Erythroblast (primary cell): ENCODE data around the gene GPT2.
A peak's percentile ranks its signal among the peaks of the same experiment; 100 is the strongest.

Experiments used
- DNase-seq, 2 experiments: peaks; one replicate each; lab custom pipeline; 2025; lab: John Stamatoyannopoulos, UW
- GATA1 ChIP-seq: IDR thresholded peaks from 2 replicates; pipeline ENCODE4 v1.6.1; 2011; ENCODE audit warnings: low read depth, mild to moderate bottlenecking, control low read depth, low read length, moderate library complexity
- POLR2A ChIP-seq: IDR thresholded peaks from 2 replicates; pipeline ENCODE4 v1.6.1; 2011; ENCODE audit warnings: mild to moderate bottlenecking, low read length

GPT2 gene

GRCh38 chr16:46914556-46915201 lies 30.5 kb downstream of the GPT2 start:
- no peak for TF ChIP-seq POLR2A
- no peak for TF ChIP-seq GATA1
- no peak for DNase-seq

DNA sequence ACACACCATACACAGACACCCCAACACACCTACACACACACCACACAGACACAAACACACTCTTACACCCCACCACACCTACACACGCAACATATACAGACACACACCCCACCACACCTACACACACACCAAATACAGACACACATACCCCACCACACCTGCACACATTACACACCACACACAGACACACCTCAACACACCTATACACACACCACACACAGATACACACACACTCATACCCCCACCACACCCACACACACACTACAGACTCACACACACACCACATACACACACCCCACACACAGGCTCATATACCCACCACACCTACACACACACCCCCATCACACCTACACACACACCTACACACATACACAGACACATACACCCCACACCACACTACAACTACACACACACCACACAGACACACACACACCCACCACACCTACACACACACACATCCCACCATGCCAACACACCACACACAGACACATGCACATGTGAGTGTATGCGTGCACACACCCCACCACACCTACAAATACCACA lies 31.4 kb downstream of the GPT2 start:
- TF ChIP-seq GATA1 (no peak), POLR2A (no peak)
- no peak for DNase-seq

GRCh38 chr16:46916980-46917379 lies 32.8 kb downstream of the GPT2 start:
- TF ChIP-seq POLR2A (no peak), GATA1 (no peak)
- DNase-seq = peak; percentile 40 to 52

- no peak for TF ChIP-seq GATA1
- TF ChIP-seq POLR2A = no peak
- DNase-seq = no peak
These were observed 34.2 kb downstream of the GPT2 start for GRCh38 chr16:46918400-46918799.

GRCh38 chr16:46918905-46919792 lies 35.0 kb downstream of the GPT2 start:
- peak in 1 of 2 experiments; percentile 19 for DNase-seq
- TF ChIP-seq POLR2A = no peak
- TF ChIP-seq GATA1 = no peak

DNA sequence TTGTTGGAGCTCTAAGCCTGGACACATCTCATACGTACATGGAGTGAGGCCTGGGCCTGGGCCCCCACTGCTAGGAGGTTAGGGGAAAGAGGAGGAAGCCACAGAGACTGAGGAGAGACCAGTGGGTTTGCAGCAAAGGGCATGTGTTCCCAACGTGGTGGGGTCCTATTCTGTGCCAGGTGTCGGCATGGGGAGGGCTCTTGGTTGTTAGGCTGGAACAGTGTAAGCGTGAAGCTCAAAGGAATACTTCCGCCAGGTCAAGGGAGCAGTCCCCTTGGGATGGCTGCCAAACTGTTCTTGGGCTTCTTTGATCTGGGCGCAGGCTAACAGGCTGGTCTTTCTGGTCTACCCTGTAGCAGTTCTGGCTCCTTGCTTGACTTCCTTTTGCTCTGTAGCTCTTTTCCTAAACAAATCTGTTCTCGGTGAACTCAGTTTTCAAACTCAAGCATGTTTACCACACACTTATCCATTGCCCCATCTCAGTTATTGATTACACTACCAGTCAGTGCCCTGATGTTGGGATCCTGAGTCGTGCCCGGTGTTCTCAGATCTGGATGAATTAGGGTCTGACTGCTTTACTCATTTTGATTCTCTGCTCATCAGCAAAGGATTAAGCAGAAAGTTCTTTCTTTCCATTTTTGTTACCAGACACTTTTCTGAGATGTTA lies 36.4 kb downstream of the GPT2 start:
- TF ChIP-seq POLR2A (no peak), GATA1 (no peak)
- no peak for DNase-seq

- DNase-seq = no peak
- no peak for TF ChIP-seq POLR2A
These were observed 38.1 kb downstream of the GPT2 start for GRCh38 chr16:46922239-46922638.

GRCh38 chr16:46923513-46924295 lies 39.5 kb downstream of the GPT2 start:
- no peak for TF ChIP-seq POLR2A
- TF ChIP-seq GATA1 = no peak
- DNase-seq = no peak

DNA sequence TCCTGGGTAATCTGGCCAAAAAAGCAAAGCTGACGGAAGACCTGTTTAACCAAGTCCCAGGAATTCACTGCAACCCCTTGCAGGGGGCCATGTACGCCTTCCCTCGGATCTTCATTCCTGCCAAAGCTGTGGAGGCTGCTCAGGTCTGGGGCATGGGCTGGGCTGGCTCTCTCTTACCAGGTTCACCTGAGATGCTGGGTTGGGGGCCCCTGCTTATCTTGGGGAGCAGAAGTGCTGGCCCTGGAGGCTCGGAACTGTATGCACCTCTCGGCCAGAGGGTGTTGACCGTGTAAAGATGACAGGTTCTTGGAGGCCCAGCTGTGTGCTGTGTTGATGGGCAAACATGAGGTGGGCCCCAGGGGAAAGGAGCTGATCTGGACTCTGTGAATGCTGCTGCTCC lies 40.2 kb downstream of the GPT2 start:
- DNase-seq = no peak
- TF ChIP-seq POLR2A = no peak
- TF ChIP-seq GATA1 = no peak

DNA sequence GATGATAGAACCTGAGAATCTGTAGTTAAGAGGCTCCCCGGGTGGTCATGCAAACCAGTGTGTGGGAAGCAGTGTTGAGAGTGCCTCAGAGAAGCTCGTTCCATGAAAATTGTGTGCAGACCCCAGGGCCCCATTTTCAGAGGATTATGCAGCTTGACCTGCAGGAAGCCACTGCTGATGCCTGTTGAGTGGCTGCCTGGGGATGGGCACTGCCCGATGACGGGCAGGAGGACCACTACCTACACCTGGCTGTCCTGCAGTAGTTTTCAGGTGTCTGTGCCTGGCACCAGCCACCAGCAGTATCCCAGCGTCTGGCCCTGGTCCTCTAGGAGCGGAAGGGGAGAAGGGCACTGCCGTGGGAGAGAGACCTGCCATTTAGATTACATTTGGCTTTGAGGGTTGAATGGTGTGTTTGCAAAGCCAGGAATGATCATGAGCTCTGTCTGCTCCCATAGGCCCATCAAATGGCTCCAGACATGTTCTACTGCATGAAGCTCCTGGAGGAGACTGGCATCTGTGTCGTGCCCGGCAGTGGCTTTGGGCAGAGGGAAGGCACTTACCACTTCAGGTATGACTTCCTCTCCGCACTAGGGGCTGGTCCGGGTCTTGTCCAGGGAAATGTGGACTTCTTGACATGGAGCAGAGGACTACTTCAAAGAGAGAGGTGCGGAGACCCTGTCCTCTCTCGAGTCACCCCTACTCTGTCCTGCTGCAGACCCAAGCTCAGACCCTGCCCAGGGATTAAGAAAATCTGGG lies 42.5 kb downstream of the GPT2 start:
- DNase-seq = no peak
- TF ChIP-seq GATA1 (no peak), POLR2A (no peak)

DNA sequence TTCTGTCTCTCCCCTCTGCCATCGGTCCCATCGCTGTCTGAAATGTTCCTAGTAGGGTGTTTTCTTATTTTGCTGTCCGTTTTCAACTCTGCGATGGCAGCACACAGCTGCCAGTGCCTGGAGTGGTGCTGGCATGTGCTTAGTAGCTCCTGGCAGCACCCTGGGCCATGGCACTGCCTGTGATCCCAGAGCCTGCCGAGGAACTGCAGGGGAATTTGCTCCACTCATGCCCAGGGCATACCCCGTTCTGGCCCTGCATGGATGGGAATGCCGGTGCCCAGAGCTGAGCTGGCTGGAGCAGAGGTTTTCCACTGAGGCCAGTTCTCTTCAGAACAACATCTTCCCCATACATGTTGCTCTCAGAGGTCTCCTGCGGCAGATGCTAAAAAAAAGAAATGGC lies 43.1 kb downstream of the GPT2 start:
- DNase-seq = no peak
- TF ChIP-seq GATA1 (no peak), POLR2A (no peak)

DNA sequence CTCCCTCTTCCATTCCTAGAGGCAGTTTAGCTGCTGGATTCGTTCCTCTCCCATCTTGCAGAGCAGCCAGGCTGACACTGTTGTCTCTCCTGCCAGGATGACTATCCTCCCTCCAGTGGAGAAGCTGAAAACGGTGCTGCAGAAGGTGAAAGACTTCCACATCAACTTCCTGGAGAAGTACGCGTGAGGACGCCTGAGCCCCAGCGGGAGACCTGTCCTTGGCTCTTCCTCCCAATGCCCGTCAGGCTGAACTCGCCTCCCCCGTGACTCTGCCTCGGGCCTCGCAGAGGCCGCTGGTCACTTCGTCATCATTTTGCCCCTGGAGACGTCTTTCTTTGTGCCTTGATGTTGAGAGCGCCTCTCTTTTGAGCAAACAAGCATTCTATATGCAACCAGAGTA lies 44.6 kb downstream of the GPT2 start:
- DNase-seq = no peak
- TF ChIP-seq POLR2A = no peak
- TF ChIP-seq GATA1 = no peak
